VCaP (cell line): Measurements from ENCODE around the gene SPG11.
"Not testable (repeated sequence)": the region's sequence is repeated elsewhere in the genome, so short reads cannot be mapped to it uniquely, and the experiment has no call there.

ENCODE experiments used
- H3K27ac ChIP-seq: fragments of 450-650 bp; 2 replicates; pipeline ENCODE4 v1.5.1; 2017
- TF ChIP-seq, protein P1 (sequence below): fragments of 450-650 bp; conservative IDR thresholded peaks from 2 replicates; pipeline ENCODE4 v1.5.1; 2017; ENCODE audit warnings: mild to moderate bottlenecking, moderate library complexity

The SPG11 gene

GRCh38 chr15:44654858-44655257 lies 8.6 kb downstream of the SPG11 start:
- no peak overlapping the region for H3K27ac ChIP-seq
- TF ChIP-seq, protein P1, sequence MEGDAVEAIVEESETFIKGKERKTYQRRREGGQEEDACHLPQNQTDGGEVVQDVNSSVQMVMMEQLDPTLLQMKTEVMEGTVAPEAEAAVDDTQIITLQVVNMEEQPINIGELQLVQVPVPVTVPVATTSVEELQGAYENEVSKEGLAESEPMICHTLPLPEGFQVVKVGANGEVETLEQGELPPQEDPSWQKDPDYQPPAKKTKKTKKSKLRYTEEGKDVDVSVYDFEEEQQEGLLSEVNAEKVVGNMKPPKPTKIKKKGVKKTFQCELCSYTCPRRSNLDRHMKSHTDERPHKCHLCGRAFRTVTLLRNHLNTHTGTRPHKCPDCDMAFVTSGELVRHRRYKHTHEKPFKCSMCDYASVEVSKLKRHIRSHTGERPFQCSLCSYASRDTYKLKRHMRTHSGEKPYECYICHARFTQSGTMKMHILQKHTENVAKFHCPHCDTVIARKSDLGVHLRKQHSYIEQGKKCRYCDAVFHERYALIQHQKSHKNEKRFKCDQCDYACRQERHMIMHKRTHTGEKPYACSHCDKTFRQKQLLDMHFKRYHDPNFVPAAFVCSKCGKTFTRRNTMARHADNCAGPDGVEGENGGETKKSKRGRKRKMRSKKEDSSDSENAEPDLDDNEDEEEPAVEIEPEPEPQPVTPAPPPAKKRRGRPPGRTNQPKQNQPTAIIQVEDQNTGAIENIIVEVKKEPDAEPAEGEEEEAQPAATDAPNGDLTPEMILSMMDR = no peak

DNA sequence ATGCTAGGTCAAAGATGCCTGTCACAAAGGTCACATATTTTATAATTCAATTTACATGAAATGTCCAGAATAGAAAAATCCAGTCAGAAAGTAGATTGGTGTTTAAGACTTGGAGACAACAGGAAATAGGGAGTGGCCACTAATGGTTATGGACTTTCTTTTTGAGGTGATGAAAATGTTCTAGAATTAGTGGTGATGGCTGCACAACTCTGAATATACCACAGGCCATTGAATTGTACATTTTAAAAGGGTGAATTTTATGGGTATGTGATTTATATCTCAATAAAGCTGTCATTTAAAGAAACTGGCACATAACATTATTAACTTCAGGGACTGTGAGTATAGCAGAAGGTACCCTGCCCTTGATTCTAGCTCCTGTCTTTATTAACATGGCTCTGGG lies 15.8 kb downstream of the SPG11 start:
- no peak overlapping the region for H3K27ac ChIP-seq
- TF ChIP-seq, protein P1 = no peak

DNA sequence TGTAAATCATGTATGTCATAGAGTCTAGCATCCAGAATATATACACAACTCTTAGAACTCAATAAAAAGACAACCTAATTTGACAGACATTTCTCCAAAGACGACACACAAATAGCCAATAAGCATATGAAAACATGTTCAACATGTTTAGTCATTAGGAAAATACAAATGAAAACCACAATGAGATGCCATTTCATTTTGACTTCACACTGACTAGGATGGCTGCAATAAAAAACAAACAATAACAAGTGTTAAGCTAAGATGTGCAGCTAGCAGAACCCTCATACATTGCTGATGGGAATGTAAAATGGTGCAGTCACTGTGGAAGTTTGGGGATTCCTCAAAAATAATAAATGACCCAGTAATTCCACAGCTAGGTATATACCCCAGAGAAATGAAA lies 16.4 kb downstream of the SPG11 start:
- H3K27ac ChIP-seq = no peak overlapping the region
- TF ChIP-seq, protein P1 = no peak

DNA sequence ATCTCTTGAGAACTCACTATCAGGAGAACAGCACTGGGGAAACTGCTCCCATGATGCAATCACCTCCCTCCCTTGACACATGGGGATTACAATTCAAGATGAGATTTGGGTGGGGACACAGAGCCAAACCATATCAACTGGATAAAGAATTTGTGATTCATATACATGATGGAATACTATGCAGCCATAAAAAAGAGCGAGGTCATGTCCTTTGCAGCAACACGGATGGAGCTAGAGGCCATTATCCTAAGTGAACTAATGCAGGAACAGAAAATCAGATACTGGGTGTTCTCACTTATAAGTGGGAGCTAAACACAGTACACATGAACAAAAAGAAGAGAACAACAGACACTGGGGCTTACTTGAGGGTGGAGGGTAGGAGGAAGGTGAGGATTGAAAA lies 17.0 kb downstream of the SPG11 start:
- TF ChIP-seq, protein P1 = no peak
- no peak overlapping the region for H3K27ac ChIP-seq

DNA sequence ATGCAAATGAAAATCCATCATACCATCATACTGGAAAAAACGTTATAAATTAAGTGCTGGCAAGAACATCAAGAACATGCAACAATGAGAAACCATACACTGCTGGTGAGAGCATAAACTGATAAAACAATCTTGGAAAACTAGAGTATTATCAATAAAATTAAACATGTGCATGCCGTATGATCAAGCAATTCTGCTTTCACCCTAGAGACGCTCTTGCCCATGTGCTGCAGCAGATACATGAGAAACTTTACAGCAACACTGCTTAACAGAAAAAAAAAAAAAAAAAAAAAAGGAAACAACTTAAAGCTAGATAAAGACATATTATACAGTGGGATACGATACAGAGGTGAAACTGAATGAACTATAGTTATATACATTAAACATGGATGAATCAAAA lies 21.8 kb downstream of the SPG11 start:
- no peak overlapping the region for H3K27ac ChIP-seq
- TF ChIP-seq, protein P1 = no peak

DNA sequence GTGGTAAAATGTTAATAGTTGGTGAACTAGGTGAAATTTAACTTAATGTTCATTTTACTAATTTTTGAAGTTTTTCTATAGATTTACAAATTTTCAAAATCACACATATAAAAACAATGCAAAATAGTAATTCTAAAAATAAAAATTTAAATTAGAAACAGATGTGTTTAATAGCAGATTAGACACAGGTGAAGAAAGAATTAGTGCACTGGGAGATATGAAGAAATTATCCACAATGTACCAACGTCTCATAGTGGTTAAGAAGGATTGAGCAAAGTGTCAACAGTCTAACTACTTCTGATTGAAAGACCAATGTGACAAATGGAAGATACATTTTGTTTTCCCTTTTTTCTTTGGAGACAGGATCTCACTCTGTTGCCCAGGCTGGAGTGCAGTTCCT lies 26.5 kb downstream of the SPG11 start:
- TF ChIP-seq, protein P1 = no peak
- H3K27ac ChIP-seq = no peak overlapping the region

DNA sequence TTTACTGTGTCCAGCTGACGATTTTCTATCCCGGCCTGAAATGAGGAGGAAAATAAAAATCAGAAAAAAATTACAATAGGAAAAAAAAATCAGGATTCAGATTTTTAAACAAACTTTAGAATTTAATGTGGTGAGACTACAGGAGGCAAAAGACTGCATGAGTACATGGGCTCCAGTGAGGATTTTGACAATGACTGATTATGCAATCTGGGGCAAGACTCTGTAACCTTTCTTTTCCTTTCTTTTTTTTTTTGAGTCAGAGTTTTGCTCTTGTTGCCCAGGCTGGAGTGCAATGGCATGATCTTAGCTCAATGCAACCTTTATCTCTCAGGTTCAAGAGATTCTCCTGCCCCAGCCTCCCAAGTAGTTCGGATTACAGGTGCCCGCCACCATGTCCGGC lies 29.9 kb downstream of the SPG11 start:
- TF ChIP-seq, protein P1 = no peak
- no peak overlapping the region for H3K27ac ChIP-seq

DNA sequence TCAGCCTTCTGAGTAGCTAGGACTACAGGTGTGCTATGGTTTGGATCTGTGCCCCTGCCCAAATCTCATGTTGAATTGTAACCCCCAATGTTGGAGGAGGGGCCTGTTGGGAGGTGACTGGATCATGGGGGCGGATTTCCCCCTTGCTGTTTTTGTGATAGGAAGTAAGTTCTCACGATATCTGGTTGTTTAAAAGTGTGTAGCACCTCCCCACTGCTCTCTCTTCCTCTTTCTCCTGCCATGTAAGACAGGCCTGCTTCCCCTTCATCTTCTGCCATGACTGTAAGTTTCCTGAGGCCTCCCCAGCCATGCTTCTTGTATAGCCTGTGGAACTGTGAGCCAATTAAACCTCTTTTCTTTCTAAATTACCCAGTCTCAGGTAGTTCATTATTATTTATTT lies 38.2 kb downstream of the SPG11 start:
- not testable (repeated sequence) for H3K27ac ChIP-seq
